H9 (cell line): ENCODE data around the gene TMEM170B. TPM values are rescaled to one million over a fixed set of nuclear protein-coding genes. Genes with fewer than 3 reads are reported as not detected.

Source experiments
- DNase-seq: peaks from one replicate; pipeline ENCODE4 v3.0.0-alpha.2; 2017
- H2AFZ ChIP-seq: one replicate; pipeline ENCODE4 v1.6.1; 2013; ENCODE audit warnings: mild to moderate bottlenecking, low read length, control low read depth, moderate library complexity
- H2AK5ac ChIP-seq: 2 replicates; pipeline ENCODE4 v1.6.1; 2013; ENCODE audit warnings: low read length, control low read depth, mixed read lengths; ENCODE audit not compliant: insufficient read length
- H2BK120ac ChIP-seq: one replicate; pipeline ENCODE4 v1.6.1; 2013; ENCODE audit warnings: low read depth, mild to moderate bottlenecking, low read length, control low read depth, inconsistent platforms; ENCODE audit not compliant: poor library complexity, severe bottlenecking
- H2BK12ac ChIP-seq: 2 replicates; pipeline ENCODE4 v1.6.1; 2013; ENCODE audit warnings: low read length, control low read depth, mixed read lengths, low read depth; ENCODE audit not compliant: insufficient read length
- H2BK15ac ChIP-seq: 2 replicates; pipeline ENCODE4 v1.6.1; 2013; ENCODE audit warnings: low read depth, low read length, control low read depth
- H2BK20ac ChIP-seq: one replicate; pipeline ENCODE4 v1.6.1; 2013; ENCODE audit warnings: low read depth, mild to moderate bottlenecking, low read length, control low read depth, inconsistent platforms; ENCODE audit not compliant: poor library complexity, severe bottlenecking
- H2BK5ac ChIP-seq: 2 replicates; pipeline ENCODE4 v1.6.1; 2013; ENCODE audit warnings: low read length, control low read depth, mixed read lengths; ENCODE audit not compliant: insufficient read length
- H3K14ac ChIP-seq: 2 replicates; pipeline ENCODE4 v1.6.1; 2013; ENCODE audit warnings: low read length, control low read depth; ENCODE audit not compliant: insufficient read depth
- H3K18ac ChIP-seq: 2 replicates; pipeline ENCODE4 v1.6.1; 2013; ENCODE audit warnings: low read depth, mild to moderate bottlenecking, mixed read lengths, low read length, control low read depth; ENCODE audit not compliant: insufficient read length
- H3K23ac ChIP-seq: 2 replicates; pipeline ENCODE4 v1.6.1; 2013; ENCODE audit warnings: low read length, control low read depth, mixed read lengths, low read depth; ENCODE audit not compliant: insufficient read length
- H3K23me2 ChIP-seq: 2 replicates; pipeline ENCODE4 v1.6.1; 2013; ENCODE audit warnings: low read depth, mild to moderate bottlenecking, mixed read lengths, low read length, control low read depth; ENCODE audit not compliant: insufficient read length, poor library complexity, severe bottlenecking
- H3K27ac ChIP-seq: 2 replicates; pipeline ENCODE4 v1.5.1; 2013; ENCODE audit warnings: low read length, control low read depth, mixed read lengths, low read depth; ENCODE audit not compliant: insufficient read length
- H3K27me3 ChIP-seq: 2 replicates; pipeline ENCODE4 v1.6.1; 2013; ENCODE audit warnings: low read length, control low read depth, inconsistent platforms; ENCODE audit not compliant: insufficient read depth
- H3K4ac ChIP-seq: 2 replicates; pipeline ENCODE4 v1.6.1; 2013; ENCODE audit warnings: low read depth, mild to moderate bottlenecking, control low read depth, inconsistent platforms, low read length, moderate library complexity
- H3K4me1 ChIP-seq: 2 replicates; pipeline ENCODE4 v1.6.1; 2013; ENCODE audit warnings: low read length, control low read depth, inconsistent platforms; ENCODE audit not compliant: insufficient read depth
- H3K4me2 ChIP-seq: 2 replicates; pipeline ENCODE4 v1.6.1; 2013; ENCODE audit warnings: low read length, control low read depth, mixed read lengths; ENCODE audit not compliant: insufficient read length, insufficient read depth
- H3K56ac ChIP-seq: 2 replicates; pipeline ENCODE4 v1.6.1; 2013; ENCODE audit warnings: low read depth, mild to moderate bottlenecking, mixed read lengths, low read length, control low read depth; ENCODE audit not compliant: insufficient read length
- H3K79me1 ChIP-seq: 2 replicates; pipeline ENCODE4 v1.6.1; 2013; ENCODE audit warnings: low read depth, mild to moderate bottlenecking, moderate library complexity, low read length, control low read depth, inconsistent platforms; ENCODE audit not compliant: insufficient read depth, poor library complexity, severe bottlenecking
- H3K79me2 ChIP-seq: 2 replicates; pipeline ENCODE4 v1.6.1; 2013; ENCODE audit warnings: low read length, control low read depth, inconsistent platforms; ENCODE audit not compliant: insufficient read depth
- H3K9ac ChIP-seq: 2 replicates; pipeline ENCODE4 v1.6.1; 2013; ENCODE audit warnings: low read length, control low read depth, mixed read lengths; ENCODE audit not compliant: insufficient read length; ENCODE audit errors: extremely low read depth
- H3K9me3 ChIP-seq: one replicate; pipeline ENCODE4 v1.6.1; 2013; ENCODE audit warnings: low read depth, low read length, inconsistent platforms; ENCODE audit not compliant: control insufficient read depth
- H3T11ph ChIP-seq: one replicate; pipeline ENCODE4 v1.6.1; 2013; ENCODE audit warnings: mild to moderate bottlenecking, low read length, control low read depth, inconsistent platforms
- H4K20me1 ChIP-seq: one replicate; pipeline ENCODE4 v1.6.1; 2013; ENCODE audit not compliant: control insufficient read depth, insufficient read length, insufficient read depth
- H4K5ac ChIP-seq: 2 replicates; pipeline ENCODE4 v1.6.1; 2013; ENCODE audit warnings: low read depth, mild to moderate bottlenecking, mixed read lengths, low read length, control low read depth; ENCODE audit not compliant: insufficient read length
- H4K8ac ChIP-seq: replicated peaks from 2 replicates; pipeline ENCODE4 v1.6.1; 2013; ENCODE audit warnings: low read length, control low read depth, mixed read lengths, low read depth; ENCODE audit not compliant: insufficient read length
- H4K91ac ChIP-seq: 2 replicates; pipeline ENCODE4 v1.6.1; 2013; ENCODE audit warnings: low read depth, mild to moderate bottlenecking, moderate library complexity, mixed read lengths, low read length, control low read depth; ENCODE audit not compliant: insufficient read length
- H3K27ac Mint-ChIP-seq, 3 experiments: 2 replicates in 2 of 3; 3 replicates in 1 of 3; pipeline ENCODE4 v1.8.0; 2020 to 2021; ENCODE audit warnings: mixed read lengths in 3 of 3, mild to moderate bottlenecking in 1 of 3, moderate library complexity in 1 of 3
- H3K27me3 Mint-ChIP-seq: 2 replicates; pipeline ENCODE4 v1.8.0; 2021; ENCODE audit warnings: low read depth, mild to moderate bottlenecking, moderate library complexity, mixed read lengths
- H3K36me3 Mint-ChIP-seq, 3 experiments: 2 replicates in 2 of 3; 3 replicates in 1 of 3; pipeline ENCODE4 v1.8.0; 2020 to 2021; ENCODE audit warnings: low read depth in 3 of 3, mixed read lengths in 3 of 3; ENCODE audit not compliant: insufficient read depth in 1 of 3
- H3K4me1 Mint-ChIP-seq, 2 experiments: 2 replicates each; pipeline ENCODE4 v1.8.0; 2020; ENCODE audit warnings: mixed read lengths in 2 of 2
- H3K4me3 Mint-ChIP-seq, 2 experiments: 2 replicates in 1 of 2; 3 replicates in 1 of 2; pipeline ENCODE4 v1.8.0; 2020 to 2021; ENCODE audit warnings: mild to moderate bottlenecking in 2 of 2, mixed read lengths in 2 of 2, moderate library complexity in 1 of 2
- H3K9me3 Mint-ChIP-seq, 2 experiments: 2 replicates in 1 of 2; 3 replicates in 1 of 2; pipeline ENCODE4 v1.8.0; 2020; ENCODE audit warnings: mild to moderate bottlenecking in 2 of 2, mixed read lengths in 2 of 2, moderate library complexity in 1 of 2
- CTCF ChIP-seq: fragments of 200-600 bp; sonication (generic); conservative IDR thresholded peaks from 3 replicates; pipeline ENCODE4 v1.8.0; 2021; ENCODE audit warnings: antibody characterized with exemption, mild to moderate bottlenecking
- WGBS: extraction: QIAGEN DNeasy Blood & Tissue Kit; methylation state at CpG from one replicate; pipeline ENCODE4 v1.1.7; 2013; ENCODE audit warnings: missing lambda C conversion rate, low lambda C conversion rate, mixed read lengths; ENCODE audit not compliant: insufficient read length; ENCODE audit errors: extremely low coverage; 5-methylcytosine and 5-hydroxymethylcytosine counted together
- total RNA-seq: library from RNA; stranded (reverse); gene quantifications from 2 replicates; pipeline ENCODE4 v1.2.1, GENCODE V29; 2021

TMEM170B gene
- total RNA-seq, 1 experiment from 2014 or later, result 2.9 TPM

GRCh38 chr6:11535801-11536230 is 1.7 kb upstream of the TMEM170B start:
- Histone ChIP-seq H2AK5ac (no peak overlapping the region), H2BK5ac (no peak overlapping the region), H3K9ac (no peak overlapping the region), H3K56ac (no peak overlapping the region), H3T11ph (no peak overlapping the region), H3K4me2 (no peak overlapping the region), H2AFZ (no peak overlapping the region), H4K20me1 (no peaks in the 10 kb centered on the region), H3K9me3 (no peaks in the 10 kb centered on the region), H3K4ac (no peak overlapping the region), H2BK120ac (no peak overlapping the region), H3K79me2 (no peaks in the 10 kb centered on the region), H3K23ac (no peak overlapping the region), H3K18ac (no peak overlapping the region), H4K5ac (no peak overlapping the region), H3K27ac (no peak overlapping the region), H3K14ac (no peak overlapping the region), H3K27me3 (no peaks in the 10 kb centered on the region), H2BK20ac (no peak overlapping the region), H2BK12ac (no peak overlapping the region), H4K8ac (no peak overlapping the region), H3K4me1 (no peaks in the 10 kb centered on the region), H3K79me1 (no peaks in the 10 kb centered on the region), H3K23me2 (peaks cover 11% of the 10 kb centered on the region), H2BK15ac (no peak overlapping the region), H4K91ac (no peak overlapping the region)
- TF ChIP-seq CTCF, result no peak
- no CpG with 5 or more reads among the region's 2 CpGs for WGBS
- H3K4me1 Mint-ChIP-seq, result peaks cover 14 to 16% of the 10 kb centered on the region in 2 experiments
- H3K27me3 Mint-ChIP-seq, result peaks cover 41% of the 10 kb centered on the region
- no peak overlapping the region for H3K27ac Mint-ChIP-seq
- no peaks in the 10 kb centered on the region for H3K9me3 Mint-ChIP-seq
- DNase-seq, result no peak
- no peaks in the 10 kb centered on the region for H3K36me3 Mint-ChIP-seq
- H3K4me3 Mint-ChIP-seq, result no peak overlapping the region
